B cell (primary cell): ENCODE results near the gene NECAP2. TPM values are rescaled to one million over a fixed set of nuclear protein-coding genes. Genes with fewer than 3 reads are reported as not detected.
"Not testable (repeated sequence)": the region's sequence is repeated elsewhere in the genome, so short reads cannot be mapped to it uniquely, and the experiment has no call there.

Experiments used
- ATAC-seq: fragments of 200-7000 bp; cut with Tn5 transposase; one replicate; pipeline ENCODE4 v1.10.0; 2021; ENCODE audit warnings: low read depth, mild to moderate bottlenecking, moderate number of reproducible peaks, moderate library complexity
- CTCF ChIA-PET: fragments of 350-600 bp; sonication (Branson Sonifier 250); formaldehyde crosslinking; loops from one replicate; lab custom pipeline; 2021; ENCODE audit warnings: antibody characterized with exemption, inconsistent platforms; lab: Charles Lee
- POLR2A ChIA-PET: fragments of 350-600 bp; sonication (Branson Sonifier 250); formaldehyde crosslinking; loops from one replicate; lab custom pipeline; 2021; ENCODE audit warnings: antibody characterized with exemption; lab: Charles Lee
- DNase-seq: peaks from one replicate; pipeline ENCODE4 v3.0.0; 2013
- H2AFZ ChIP-seq: 2 replicates; pipeline ENCODE4 v1.6.1; 2012; ENCODE audit warnings: mild to moderate bottlenecking, low read depth, low read length; ENCODE audit not compliant: insufficient read depth, poor library complexity, severe bottlenecking
- H3K27ac ChIP-seq, 2 donors: 1 replicate in 1 of 2; 2 replicates in 1 of 2; pipeline ENCODE4 v1.5.1; 2012 to 2013; ENCODE audit warnings: low read length in 2 of 2, mild to moderate bottlenecking in 2 of 2, moderate library complexity in 1 of 2
- H3K27me3 ChIP-seq, 4 experiments: fragments of 200-600 bp in 1 of 4; sonication (generic) in 1 of 4; replicated peaks in 1 of 4; 1 replicate in 2 of 4; 2 replicates in 2 of 4; pipeline versions ENCODE4 v1.6.1 to v1.7.0; 2013 to 2016; ENCODE audit warnings: low read length in 3 of 4, mild to moderate bottlenecking in 2 of 4, mixed read lengths in 1 of 4, moderate library complexity in 1 of 4; ENCODE audit not compliant: insufficient read depth in 4 of 4, control insufficient read depth in 3 of 4; ENCODE audit errors: control extremely low read depth in 1 of 4
- H3K36me3 ChIP-seq, 2 experiments: replicated peaks in 1 of 2; 1 replicate in 1 of 2; 2 replicates in 1 of 2; pipeline versions ENCODE4 v1.6.1 to v1.7.1; 2013; ENCODE audit warnings: low read length in 1 of 2; ENCODE audit not compliant: insufficient read depth in 2 of 2, control insufficient read depth in 1 of 2; ENCODE audit errors: control extremely low read depth in 1 of 2, extremely low read depth in 1 of 2
- H3K4me1 ChIP-seq, 2 donors: fragments of 200-600 bp in 1 of 2; sonication (generic) in 1 of 2; 1 replicate in 1 of 2; 2 replicates in 1 of 2; pipeline versions ENCODE4 v1.5.1 to v1.6.1; 2013 to 2017; ENCODE audit warnings: low read length in 2 of 2; ENCODE audit not compliant: control insufficient read depth in 2 of 2, insufficient read depth in 2 of 2
- H3K4me2 ChIP-seq: replicated peaks from 2 replicates; pipeline ENCODE3; 2012; ENCODE audit warnings: mild to moderate bottlenecking, low read depth, low read length; ENCODE audit not compliant: poor library complexity, severe bottlenecking
- H3K4me3 ChIP-seq, 5 experiments: fragments of 200-600 bp in 1 of 5; sonication (generic) in 1 of 5; 1 replicate in 3 of 5; 2 replicates in 2 of 5; pipeline versions ENCODE4 v1.5.1 to v1.7.0; 2011 to 2016; ENCODE audit warnings: low read length in 4 of 5, mild to moderate bottlenecking in 4 of 5, low read depth in 2 of 5, control low read depth in 1 of 5, moderate library complexity in 1 of 5; ENCODE audit not compliant: insufficient read depth in 1 of 5; ENCODE audit errors: control extremely low read depth in 1 of 5, extremely low read depth in 1 of 5
- H3K79me2 ChIP-seq: fragments of 200-600 bp; sonication (generic); one replicate; pipeline ENCODE4 v1.6.0; 2016; ENCODE audit warnings: low read length; ENCODE audit not compliant: control insufficient read depth, insufficient read depth
- H3K9ac ChIP-seq: fragments of 200-600 bp; sonication (generic); 2 replicates; pipeline ENCODE4 v1.6.1; 2017; ENCODE audit warnings: mild to moderate bottlenecking, low read length, moderate library complexity
- H3K9me3 ChIP-seq, 3 donors: one replicate each; pipeline versions ENCODE4 v1.6.1 to v1.7.1; 2013; ENCODE audit warnings: low read length in 2 of 3; ENCODE audit not compliant: control insufficient read depth in 2 of 3, insufficient read depth in 1 of 3; ENCODE audit errors: control extremely low read depth in 1 of 3
- H4K20me1 ChIP-seq: 2 replicates; pipeline ENCODE4 v1.6.0; 2012; ENCODE audit warnings: mild to moderate bottlenecking, low read length; ENCODE audit not compliant: insufficient read depth, control insufficient read depth, poor library complexity, severe bottlenecking
- H3K27ac Mint-ChIP-seq: one replicate; pipeline ENCODE4 v1.8.0; 2021; ENCODE audit warnings: mixed read lengths
- H3K27me3 Mint-ChIP-seq: one replicate; pipeline ENCODE4 v1.8.0; 2021; ENCODE audit warnings: mixed read lengths
- H3K4me1 Mint-ChIP-seq: one replicate; pipeline ENCODE4 v1.8.0; 2021; ENCODE audit warnings: mixed read lengths
- H3K4me3 Mint-ChIP-seq: one replicate; pipeline ENCODE4 v1.8.0; 2021; ENCODE audit warnings: mixed read lengths
- H3K9me3 Mint-ChIP-seq: one replicate; pipeline ENCODE4 v1.8.0; 2022; ENCODE audit warnings: mixed read lengths; ENCODE audit not compliant: insufficient read depth
- EZH2 ChIP-seq: IDR thresholded peaks from 2 replicates; pipeline ENCODE4 v1.6.1; 2012; ENCODE audit warnings: borderline replicate concordance, low read depth, mild to moderate bottlenecking, moderate library complexity, low read length; ENCODE audit not compliant: insufficient read depth, poor library complexity, severe bottlenecking
- WGBS: methylation state at CpG from one replicate; pipeline ENCODE4 v1.1.5; 2013; ENCODE audit warnings: missing lambda C conversion rate; ENCODE audit not compliant: insufficient coverage; 5-methylcytosine and 5-hydroxymethylcytosine counted together
- intact Hi-C: fragments of 100-400 bp; cut with micrococcal nuclease; formaldehyde crosslinking; loops from one replicate; pipeline ENCODE4 v1.10.0; 2022
- polyA plus RNA-seq: library from polyadenylated mRNA; depleted of rRNA; stranded (reverse); fragments of >200 nt; gene quantifications from 2 replicates; pipeline ENCODE4 v1.2.3, GENCODE V29; 2012
- total RNA-seq, 2 donors: library from RNA; stranded (reverse); fragments of 120-200 nt in 1 of 2; gene quantifications; 1 replicate in 1 of 2; 2 replicates in 1 of 2; pipeline versions ENCODE4 v1.2.3 to v1.2.4, GENCODE V29; 2013 to 2022
- TF ChIP-seq, protein P1 (sequence below): fragments of 200-600 bp; IDR thresholded peaks from one replicate; pipeline ENCODE4 v1.8.0; 2022; ENCODE audit warnings: antibody characterized with exemption, mild to moderate bottlenecking

NECAP2 gene
- total and polyA plus RNA-seq, 2 donors (not counting 1 experiment from before 2014, with no cell fraction given) = 77.3 to 81.5 TPM

DNA sequence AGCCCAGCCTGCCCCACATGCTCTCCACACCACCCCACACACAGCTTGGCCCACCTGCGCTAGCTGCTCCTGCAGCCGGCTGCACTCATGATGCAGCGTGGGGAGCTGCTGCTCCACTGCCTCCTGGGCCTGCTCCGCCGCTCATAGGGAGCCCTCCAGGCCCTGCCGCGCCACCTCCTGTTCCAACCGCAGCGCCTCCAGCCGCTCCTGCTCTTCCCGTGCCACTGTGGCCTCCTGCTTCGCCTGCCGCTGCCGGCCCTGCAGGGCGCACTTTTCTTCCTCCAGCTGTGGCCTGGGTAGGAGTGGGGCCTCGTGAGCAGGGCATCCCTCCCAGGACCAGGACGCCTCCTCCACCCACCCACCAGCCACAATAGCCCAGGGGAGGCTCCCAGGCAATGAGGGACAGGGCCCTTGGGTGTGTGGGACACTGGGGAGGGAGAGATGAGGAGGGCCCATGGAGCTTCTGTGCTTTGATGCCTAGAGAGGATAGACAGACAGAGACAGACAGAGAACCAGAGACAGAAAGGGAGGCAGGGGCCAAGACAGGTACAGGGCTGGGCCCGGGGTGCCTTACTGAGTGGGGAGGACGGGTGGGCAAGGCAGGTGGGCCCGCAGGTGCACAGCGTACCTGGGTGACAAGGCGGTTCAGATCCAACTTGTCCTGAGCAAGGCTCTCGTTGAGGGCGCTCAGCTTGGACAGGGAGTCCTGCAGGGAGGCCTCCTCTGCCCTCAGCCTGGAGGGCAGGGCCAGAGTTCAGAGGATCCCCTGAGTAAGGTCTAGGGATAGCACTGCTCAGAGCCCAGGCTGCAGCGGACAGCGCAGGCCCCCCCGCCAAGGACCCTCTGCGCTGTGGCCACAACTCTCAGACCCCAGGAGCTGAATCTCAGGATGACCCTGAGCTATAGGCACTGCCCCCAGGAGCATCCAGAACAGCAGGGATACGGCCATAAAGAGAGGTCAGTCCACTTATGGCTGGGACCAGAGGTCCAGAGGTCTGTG, 35.5 kb downstream of the NECAP2 start:
- CTCF ChIA-PET = interaction anchor here (0.5 kb wide), 1 partner anchor 159 kb away, joined by 4 read pairs; no protein-coding TSS in a partner anchor
- H3K4me1 Mint-ChIP-seq, H3K27ac Mint-ChIP-seq, H2AFZ ChIP-seq, DNase-seq, H3K27me3 ChIP-seq, H3K4me2 ChIP-seq, H3K4me1 ChIP-seq, ATAC-seq, H3K27me3 Mint-ChIP-seq, H3K9me3 ChIP-seq, H4K20me1 ChIP-seq, H3K27ac ChIP-seq, H3K4me3 Mint-ChIP-seq, intact Hi-C loops, H3K9me3 Mint-ChIP-seq, H3K4me3 ChIP-seq, H3K9ac ChIP-seq, POLR2A ChIA-PET, H3K79me2 ChIP-seq: not testable (repeated sequence)
- WGBS = 97% methylated on average over 17 of the region's 29 CpGs
- peaks cover 0 to 35% of the 10 kb centered on the region in 2 experiments for H3K36me3 ChIP-seq

- Histone ChIP-seq H3K4me1 (no peaks in the 10 kb centered on the region), H3K79me2 (no peaks in the 10 kb centered on the region), H3K27ac (no peak overlapping the region), H3K4me3 (no peak overlapping the region), H2AFZ (no peak overlapping the region), H3K9ac (no peak overlapping the region), H4K20me1 (no peaks in the 10 kb centered on the region), H3K27me3 (no peaks in the 10 kb centered on the region), H3K9me3 (no peaks in the 10 kb centered on the region), H3K4me2 (no peak overlapping the region), H3K36me3 (peaks cover 0 to 33% of the 10 kb centered on the region in 2 experiments)
- Mint-ChIP-seq H3K27me3 (no peaks in the 10 kb centered on the region), H3K9me3 (no peaks in the 10 kb centered on the region), H3K4me1 (no peaks in the 10 kb centered on the region), H3K27ac (no peak overlapping the region), H3K4me3 (no peak overlapping the region)
- intact Hi-C loops = no loop called here
- POLR2A ChIA-PET = no interaction called here
- DNase-seq (no peak), ATAC-seq (no peak)
- TF ChIP-seq, protein P1, sequence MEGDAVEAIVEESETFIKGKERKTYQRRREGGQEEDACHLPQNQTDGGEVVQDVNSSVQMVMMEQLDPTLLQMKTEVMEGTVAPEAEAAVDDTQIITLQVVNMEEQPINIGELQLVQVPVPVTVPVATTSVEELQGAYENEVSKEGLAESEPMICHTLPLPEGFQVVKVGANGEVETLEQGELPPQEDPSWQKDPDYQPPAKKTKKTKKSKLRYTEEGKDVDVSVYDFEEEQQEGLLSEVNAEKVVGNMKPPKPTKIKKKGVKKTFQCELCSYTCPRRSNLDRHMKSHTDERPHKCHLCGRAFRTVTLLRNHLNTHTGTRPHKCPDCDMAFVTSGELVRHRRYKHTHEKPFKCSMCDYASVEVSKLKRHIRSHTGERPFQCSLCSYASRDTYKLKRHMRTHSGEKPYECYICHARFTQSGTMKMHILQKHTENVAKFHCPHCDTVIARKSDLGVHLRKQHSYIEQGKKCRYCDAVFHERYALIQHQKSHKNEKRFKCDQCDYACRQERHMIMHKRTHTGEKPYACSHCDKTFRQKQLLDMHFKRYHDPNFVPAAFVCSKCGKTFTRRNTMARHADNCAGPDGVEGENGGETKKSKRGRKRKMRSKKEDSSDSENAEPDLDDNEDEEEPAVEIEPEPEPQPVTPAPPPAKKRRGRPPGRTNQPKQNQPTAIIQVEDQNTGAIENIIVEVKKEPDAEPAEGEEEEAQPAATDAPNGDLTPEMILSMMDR = no peak
- TF ChIP-seq EZH2 = no peak
- 92% methylated on average over 9 of the region's 12 CpGs for WGBS
- CTCF ChIA-PET = no interaction called here
These were observed 37.6 kb downstream of the NECAP2 start for GRCh38 chr1:16478091-16478490.

DNA sequence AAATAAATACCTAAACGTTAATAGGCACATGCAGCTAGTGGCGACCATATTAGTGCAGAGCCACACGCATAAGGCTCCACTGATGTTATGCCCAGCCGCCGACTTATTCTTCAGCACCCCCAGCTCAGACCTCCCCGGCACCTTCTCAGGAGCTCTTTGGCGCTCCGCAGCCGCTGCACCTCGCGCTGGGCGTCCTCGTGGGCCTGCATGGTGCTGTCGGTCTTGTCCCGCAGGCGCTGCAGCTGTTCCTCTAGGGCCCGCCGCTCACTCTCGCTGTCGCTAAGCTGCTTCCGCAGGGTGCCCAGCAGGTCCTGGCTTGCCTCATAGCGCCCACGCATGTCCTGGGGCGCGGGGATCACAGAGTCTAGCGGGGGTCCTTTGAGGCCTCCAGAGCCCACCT, 42.6 kb downstream of the NECAP2 start:
- H3K4me1 Mint-ChIP-seq, H4K20me1 ChIP-seq, H3K4me1 ChIP-seq, H3K9ac ChIP-seq, H3K9me3 Mint-ChIP-seq, H3K27me3 ChIP-seq, H3K9me3 ChIP-seq, H3K27ac Mint-ChIP-seq, H3K79me2 ChIP-seq, H3K4me3 Mint-ChIP-seq, H3K4me2 ChIP-seq, H2AFZ ChIP-seq, H3K4me3 ChIP-seq, intact Hi-C loops, DNase-seq, ATAC-seq, POLR2A ChIA-PET, H3K27ac ChIP-seq, CTCF ChIA-PET, H3K27me3 Mint-ChIP-seq: not testable (repeated sequence)
- 98% methylated on average over 25 of the region's 26 CpGs for WGBS
- peaks cover 0 to 15% of the 10 kb centered on the region in 2 experiments for H3K36me3 ChIP-seq
